ENCODE measurements around the gene XKR7. TPM values are rescaled to one million over a fixed set of nuclear protein-coding genes. Genes with fewer than 3 reads are reported as not detected.

Gene XKR7
- total RNA-seq, 1 donor from 2014 or later = 0.23 TPM

DNA sequence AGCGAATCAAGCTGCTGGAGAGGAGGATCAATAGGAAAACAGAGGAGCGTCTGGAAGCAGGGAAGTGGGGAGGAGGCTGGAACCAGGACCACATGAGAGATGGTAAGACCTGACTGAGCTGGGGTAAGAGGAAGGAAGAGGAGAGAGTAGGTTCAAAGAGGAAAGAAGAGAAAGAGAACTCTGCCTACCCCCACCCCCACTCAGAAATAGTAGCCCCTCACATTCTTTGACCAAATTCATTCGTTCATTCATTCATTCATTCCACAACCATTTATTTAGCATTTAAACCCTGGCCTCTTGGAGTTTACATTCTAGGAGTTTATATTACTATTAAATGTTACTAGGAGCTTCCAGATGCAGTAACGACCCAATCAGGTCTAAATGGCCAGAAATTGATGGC, 68.3 kb downstream of the XKR7 start:
- H3K27me3 Mint-ChIP-seq (ENCODE audit: unreplicated experiment) = peaks cover 5% of the 10 kb centered on the region

GRCh38 chr20:32036716-32037485, 69.0 kb downstream of the XKR7 start:
- Mint-ChIP-seq H3K27me3 (ENCODE audit: unreplicated experiment) (peaks cover 5% of the 10 kb centered on the region), H3K9me3 (ENCODE audit: unreplicated experiment) (no peaks in the 10 kb centered on the region), H3K36me3 (ENCODE audit: low read depth, unreplicated experiment) (no peaks in the 10 kb centered on the region), H3K4me1 (ENCODE audit: unreplicated experiment) (peaks cover 11% of the 10 kb centered on the region), H3K27ac (ENCODE audit: unreplicated experiment) (no peak overlapping the region), H3K4me3 (ENCODE audit: unreplicated experiment) (no peak overlapping the region)
- DNase-seq (ENCODE audit: low spot score) = no peak
- TF ChIP-seq, protein P1, sequence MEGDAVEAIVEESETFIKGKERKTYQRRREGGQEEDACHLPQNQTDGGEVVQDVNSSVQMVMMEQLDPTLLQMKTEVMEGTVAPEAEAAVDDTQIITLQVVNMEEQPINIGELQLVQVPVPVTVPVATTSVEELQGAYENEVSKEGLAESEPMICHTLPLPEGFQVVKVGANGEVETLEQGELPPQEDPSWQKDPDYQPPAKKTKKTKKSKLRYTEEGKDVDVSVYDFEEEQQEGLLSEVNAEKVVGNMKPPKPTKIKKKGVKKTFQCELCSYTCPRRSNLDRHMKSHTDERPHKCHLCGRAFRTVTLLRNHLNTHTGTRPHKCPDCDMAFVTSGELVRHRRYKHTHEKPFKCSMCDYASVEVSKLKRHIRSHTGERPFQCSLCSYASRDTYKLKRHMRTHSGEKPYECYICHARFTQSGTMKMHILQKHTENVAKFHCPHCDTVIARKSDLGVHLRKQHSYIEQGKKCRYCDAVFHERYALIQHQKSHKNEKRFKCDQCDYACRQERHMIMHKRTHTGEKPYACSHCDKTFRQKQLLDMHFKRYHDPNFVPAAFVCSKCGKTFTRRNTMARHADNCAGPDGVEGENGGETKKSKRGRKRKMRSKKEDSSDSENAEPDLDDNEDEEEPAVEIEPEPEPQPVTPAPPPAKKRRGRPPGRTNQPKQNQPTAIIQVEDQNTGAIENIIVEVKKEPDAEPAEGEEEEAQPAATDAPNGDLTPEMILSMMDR (IDR thresholded peaks at IDR 0.05; ENCODE audit: unreplicated experiment) = no peak

More for the DNA sequence above, 68.3 kb downstream of the XKR7 start:
- H3K4me1 Mint-ChIP-seq (ENCODE audit: unreplicated experiment) = peaks cover 15% of the 10 kb centered on the region
- no peaks in the 10 kb centered on the region for H3K36me3 Mint-ChIP-seq (ENCODE audit: low read depth, unreplicated experiment)
- H3K4me3 Mint-ChIP-seq (ENCODE audit: unreplicated experiment) = no peak overlapping the region
- DNase-seq (ENCODE audit: low spot score) = no peak
- H3K27ac Mint-ChIP-seq (ENCODE audit: unreplicated experiment) = no peak overlapping the region
- TF ChIP-seq, protein P1 (IDR thresholded peaks at IDR 0.05; ENCODE audit: unreplicated experiment) = no peak
- no peaks in the 10 kb centered on the region for H3K9me3 Mint-ChIP-seq (ENCODE audit: unreplicated experiment)

- Mint-ChIP-seq H3K4me1 (ENCODE audit: unreplicated experiment) (peaks cover 10% of the 10 kb centered on the region), H3K27me3 (ENCODE audit: unreplicated experiment) (peaks cover 3% of the 10 kb centered on the region), H3K9me3 (ENCODE audit: unreplicated experiment) (no peaks in the 10 kb centered on the region), H3K4me3 (ENCODE audit: unreplicated experiment) (no peak overlapping the region), H3K36me3 (ENCODE audit: low read depth, unreplicated experiment) (no peaks in the 10 kb centered on the region), H3K27ac (ENCODE audit: unreplicated experiment) (no peak overlapping the region)
- TF ChIP-seq, protein P1 (IDR thresholded peaks at IDR 0.05; ENCODE audit: unreplicated experiment) = no peak
- DNase-seq (ENCODE audit: low spot score) = no peak
Observed at GRCh38 chr20:32037929-32038328, 70.0 kb downstream of the XKR7 start.

DNA sequence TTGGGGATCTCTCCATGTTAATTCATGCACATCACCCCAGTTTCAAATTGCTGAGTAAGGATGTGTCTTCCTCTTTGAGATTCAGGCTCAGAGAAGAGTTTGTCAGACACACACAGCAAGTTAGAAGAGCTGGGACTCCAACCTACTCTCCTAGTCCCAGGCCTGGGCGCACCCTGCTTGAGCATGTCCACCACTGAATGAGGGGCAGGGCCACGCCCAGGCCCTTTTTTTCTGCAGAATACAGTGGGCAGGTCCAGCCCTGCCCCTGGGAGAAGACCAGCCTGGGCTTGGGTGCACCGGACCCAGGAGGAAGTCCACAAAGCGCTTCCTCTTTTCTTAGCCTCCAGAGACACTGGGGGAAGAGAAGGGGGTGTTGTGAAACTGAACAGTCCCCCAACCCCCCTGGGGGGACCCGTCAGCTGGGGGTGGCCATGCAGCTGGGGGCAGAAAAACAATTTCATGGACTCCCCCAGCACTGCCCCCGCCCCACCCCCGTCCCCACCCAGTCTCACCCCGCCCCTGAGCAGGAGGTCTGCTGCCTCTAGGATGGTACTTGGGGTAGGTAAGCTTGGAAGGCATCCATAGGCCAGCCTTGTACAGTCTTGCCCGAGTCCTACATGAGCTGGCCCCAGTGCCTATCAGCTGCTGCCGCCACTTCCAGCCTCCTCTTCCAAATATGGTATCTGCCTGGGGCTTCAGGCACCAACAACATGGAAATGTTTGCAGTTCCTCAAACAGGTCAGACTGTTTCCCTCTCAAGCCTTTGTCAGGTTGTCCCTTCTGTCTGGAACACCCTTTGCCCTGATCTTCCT, 72.4 kb downstream of the XKR7 start:
- H3K27ac Mint-ChIP-seq (ENCODE audit: unreplicated experiment) = no peak overlapping the region
- no peak for DNase-seq (ENCODE audit: low spot score)
- H3K9me3 Mint-ChIP-seq (ENCODE audit: unreplicated experiment) = no peaks in the 10 kb centered on the region
- no peak overlapping the region for H3K4me3 Mint-ChIP-seq (ENCODE audit: unreplicated experiment)
- H3K27me3 Mint-ChIP-seq (ENCODE audit: unreplicated experiment) = no peaks in the 10 kb centered on the region
- peaks cover 4% of the 10 kb centered on the region for H3K4me1 Mint-ChIP-seq (ENCODE audit: unreplicated experiment)
- TF ChIP-seq, protein P1 (IDR thresholded peaks at IDR 0.05; ENCODE audit: unreplicated experiment) = no peak
- no peaks in the 10 kb centered on the region for H3K36me3 Mint-ChIP-seq (ENCODE audit: low read depth, unreplicated experiment)

GRCh38 chr20:32045999-32046398, 78.0 kb downstream of the XKR7 start:
- DNase-seq (ENCODE audit: low spot score) = no peak
- no peaks in the 10 kb centered on the region for H3K9me3 Mint-ChIP-seq (ENCODE audit: unreplicated experiment)
- TF ChIP-seq, protein P1 (IDR thresholded peaks at IDR 0.05; ENCODE audit: unreplicated experiment) = no peak
- no peaks in the 10 kb centered on the region for H3K4me1 Mint-ChIP-seq (ENCODE audit: unreplicated experiment)
- H3K36me3 Mint-ChIP-seq (ENCODE audit: low read depth, unreplicated experiment) = no peaks in the 10 kb centered on the region
- peaks cover 3% of the 10 kb centered on the region for H3K27me3 Mint-ChIP-seq (ENCODE audit: unreplicated experiment)
- no peak overlapping the region for H3K4me3 Mint-ChIP-seq (ENCODE audit: unreplicated experiment)
- no peak overlapping the region for H3K27ac Mint-ChIP-seq (ENCODE audit: unreplicated experiment)

Data from endothelial cell (in vitro differentiated cells).